GM18867 (cell line): ENCODE results near the gene DENND1B.
"Not testable (repeated sequence)": the region's sequence is repeated elsewhere in the genome, so short reads cannot be mapped to it uniquely, and the experiment has no call there.

Source experiments
- ATAC-seq: cut with Tn5 transposase; IDR thresholded peaks from one replicate; pipeline ENCODE4 v1.9.1; 2021; ENCODE audit warnings: mild to moderate bottlenecking, moderate library complexity; ENCODE audit not compliant: unreplicated experiment

Gene DENND1B

DNA sequence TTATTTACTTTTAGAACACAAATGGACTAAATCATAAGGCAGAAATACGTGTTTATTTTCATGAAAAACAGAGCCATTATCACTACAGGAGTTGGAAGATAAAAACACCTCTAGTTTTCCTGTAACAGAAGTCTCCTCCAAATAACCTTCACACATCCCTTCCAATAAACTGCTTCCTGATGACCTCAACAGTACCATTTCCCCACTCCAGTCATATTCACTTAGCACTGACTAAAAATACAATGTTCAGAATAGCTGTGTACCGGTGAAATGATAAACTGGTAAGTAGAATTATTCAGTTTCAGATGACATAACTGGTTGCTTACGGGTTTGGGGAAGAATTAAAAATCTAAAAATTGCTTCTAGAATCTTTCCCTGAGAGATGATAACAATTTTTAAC is 137.9 kb downstream of the DENND1B start:
- no peak for ATAC-seq

DNA sequence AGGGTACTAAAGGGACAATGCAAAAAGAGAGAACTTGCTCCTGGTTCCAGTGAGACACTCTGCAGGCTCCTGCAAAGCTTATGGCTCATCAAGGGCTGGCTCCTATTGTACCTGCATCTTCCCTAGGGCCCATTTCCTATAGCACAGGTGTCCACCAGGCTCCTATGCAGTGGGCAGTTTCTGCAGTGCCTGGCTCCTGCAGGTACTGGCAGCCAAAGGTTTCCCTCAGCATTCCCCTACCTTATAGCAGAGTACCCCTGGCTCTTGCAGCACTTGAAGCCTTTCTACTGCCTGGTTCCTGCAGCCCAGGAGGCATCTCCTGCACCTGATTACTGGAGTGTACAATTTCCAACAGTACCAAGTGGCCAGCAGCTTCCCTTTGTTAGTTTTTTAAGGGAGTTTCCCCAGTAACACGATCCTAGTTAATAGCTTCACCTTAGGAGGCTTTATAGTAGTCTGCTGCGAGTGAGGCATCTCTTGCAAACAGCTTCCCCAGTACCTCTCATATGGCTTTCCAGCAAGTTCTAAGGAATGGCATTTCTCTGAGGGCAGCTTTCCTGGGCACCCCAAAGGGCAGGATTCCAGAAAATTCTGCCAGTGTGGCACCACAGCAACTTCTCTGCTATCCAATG is 141.7 kb downstream of the DENND1B start:
- ATAC-seq: no peak

DNA sequence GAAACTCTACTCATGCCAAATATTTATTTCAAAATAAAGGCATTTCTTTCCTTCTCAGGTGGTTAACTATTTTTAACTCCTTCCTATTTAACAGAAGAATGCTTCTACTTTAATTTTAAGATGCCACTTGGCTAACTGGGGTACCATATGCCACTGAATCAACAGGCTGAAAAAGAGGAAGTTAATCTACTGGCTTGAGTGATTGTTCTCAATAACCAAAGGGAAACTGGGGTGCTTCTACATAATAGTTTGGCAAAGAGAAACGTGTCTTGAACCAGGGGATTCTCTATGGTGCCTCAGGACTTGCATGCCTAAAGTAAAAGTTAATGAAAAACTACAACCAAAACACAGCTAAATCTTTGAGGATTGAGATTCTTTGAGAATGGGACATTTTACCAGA is 142.6 kb downstream of the DENND1B start:
- ATAC-seq: peak; percentile 61

DNA sequence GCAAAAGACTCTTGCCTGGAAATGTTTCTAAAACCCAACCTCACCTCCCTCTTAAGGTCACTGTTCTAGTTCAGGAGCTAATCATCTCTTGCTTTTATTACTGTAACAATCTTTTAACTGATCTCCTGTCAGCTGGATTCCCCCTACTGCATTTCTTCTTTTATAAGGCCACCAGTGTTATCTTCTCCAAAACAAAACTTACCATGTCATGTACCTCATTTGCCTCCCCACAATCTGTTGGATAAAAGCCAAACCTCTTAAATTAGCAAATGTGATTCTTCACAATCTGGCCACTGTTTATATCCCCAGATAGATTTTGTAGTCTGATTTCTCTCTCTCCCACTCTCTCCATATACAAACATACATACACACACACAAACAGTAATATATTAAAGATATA is 143.3 kb downstream of the DENND1B start:
- no peak for ATAC-seq

DNA sequence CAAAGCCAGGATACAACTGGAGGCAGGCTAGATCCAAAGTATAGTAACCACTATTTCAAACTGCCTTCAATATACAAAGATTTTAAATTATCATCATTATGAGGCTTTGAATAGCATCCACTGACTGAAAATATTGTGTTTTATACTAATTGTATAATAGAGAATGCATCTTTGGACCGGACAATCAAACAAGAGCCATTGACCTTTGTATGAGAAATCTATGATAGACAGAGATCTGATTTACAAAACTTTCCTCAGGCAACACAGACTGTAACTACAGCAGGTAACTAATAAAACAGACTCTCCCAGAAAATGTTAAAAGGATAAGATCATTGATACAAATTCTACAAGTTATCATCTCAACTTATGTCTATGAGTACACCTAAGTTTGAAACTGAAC is 152.9 kb downstream of the DENND1B start:
- no peak for ATAC-seq

DNA sequence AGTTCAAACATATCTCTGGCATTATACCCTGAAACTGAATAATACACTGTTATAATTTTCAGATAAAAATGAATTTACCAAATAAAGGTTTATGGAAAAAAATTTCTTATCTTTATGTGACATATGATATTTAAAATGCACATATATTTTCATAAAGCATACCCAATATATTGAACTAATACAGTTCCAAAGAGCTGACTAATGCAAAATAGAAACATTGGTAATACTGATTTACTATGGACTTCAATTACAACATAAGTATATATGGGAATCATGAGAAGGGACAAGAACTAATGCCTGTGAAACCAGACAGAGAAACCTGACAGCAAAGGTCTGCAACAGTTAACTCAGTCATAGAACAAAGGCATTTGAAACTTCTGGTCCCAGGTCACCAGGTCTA is 153.5 kb downstream of the DENND1B start:
- ATAC-seq: no peak

DNA sequence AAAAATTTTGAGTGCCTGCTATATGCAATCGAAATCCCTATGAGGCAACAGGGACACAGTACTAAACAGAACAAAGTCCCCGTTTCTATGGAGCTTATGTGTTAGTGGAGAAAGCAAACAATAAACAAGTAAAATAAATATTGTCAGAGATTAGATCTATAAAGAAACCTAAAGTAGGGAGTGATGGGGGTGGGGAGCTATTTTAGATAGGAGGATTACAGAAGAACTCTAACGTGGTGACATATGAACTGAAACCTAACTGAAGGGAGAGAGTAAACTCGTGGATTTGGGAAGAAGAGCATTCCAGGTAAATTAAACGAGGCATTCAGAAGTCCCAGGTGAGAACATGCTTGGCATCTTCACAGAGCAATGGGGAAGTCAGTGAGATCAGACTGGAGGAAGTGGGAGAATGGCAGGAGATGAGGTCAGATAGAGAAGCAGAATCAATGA is 154.5 kb downstream of the DENND1B start:
- ATAC-seq: no peak

DNA sequence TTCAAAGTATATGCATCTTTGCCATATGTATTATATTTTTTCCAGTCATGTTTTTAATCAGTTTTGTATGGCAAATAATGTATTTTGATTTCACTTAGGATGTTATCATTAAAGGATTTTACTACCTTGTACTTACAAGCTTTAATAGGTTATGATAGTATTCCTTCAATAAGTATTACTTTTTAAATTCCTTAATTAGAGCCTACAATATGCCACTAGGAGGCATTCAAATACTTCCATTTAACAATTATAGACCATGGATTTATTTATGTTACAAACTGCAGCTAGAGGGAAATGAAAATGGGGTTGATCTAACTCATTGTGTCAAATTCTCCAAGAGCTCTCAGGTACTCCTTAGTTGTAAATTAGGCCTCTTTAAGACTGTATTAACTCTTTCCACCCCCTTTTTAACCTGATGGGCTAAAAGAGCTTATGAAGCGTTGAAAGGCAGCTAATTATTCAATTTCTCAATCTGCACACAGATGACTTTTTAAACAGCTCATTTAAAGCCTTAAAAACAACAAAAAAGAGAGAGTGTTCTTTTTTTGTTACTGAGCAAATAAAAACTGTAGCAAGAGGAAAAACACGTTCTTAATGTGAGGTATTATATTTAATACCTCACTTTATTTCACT is 156.2 kb downstream of the DENND1B start:
- no peak for ATAC-seq

DNA sequence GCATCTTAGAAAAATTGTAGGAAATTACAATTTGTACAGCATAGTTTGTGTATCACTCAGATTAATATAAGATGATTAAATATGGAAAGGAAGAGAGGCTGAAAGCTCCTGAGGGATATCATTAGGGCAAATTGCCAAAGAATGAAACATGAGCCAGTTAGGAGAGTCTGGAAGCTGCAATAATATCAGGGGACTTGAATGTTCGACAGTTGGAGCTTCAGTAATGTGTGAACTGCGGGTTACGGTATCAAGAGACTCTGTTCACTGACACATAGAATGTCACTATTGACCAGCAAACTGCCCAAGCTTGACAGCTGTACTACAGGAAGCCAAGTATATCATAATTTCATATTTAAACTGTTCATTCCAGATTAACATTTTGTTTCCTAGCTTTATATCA is 157.2 kb downstream of the DENND1B start:
- ATAC-seq: no peak

DNA sequence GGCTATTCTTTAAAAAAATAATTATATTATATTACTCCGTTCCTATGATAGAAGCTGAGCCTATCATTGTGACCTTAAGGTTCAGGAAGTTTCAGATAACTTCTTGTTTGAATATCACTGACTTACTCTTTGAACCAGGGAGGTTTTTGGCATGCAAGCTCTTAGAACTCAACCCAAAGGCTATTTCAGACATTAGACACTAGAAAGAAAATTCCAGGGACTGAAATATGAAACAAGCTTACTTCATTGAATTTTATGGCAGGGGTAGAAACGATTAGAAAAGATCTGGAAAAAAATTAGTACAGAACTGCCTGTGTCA is 159.6 kb downstream of the DENND1B start:
- no peak for ATAC-seq

DNA sequence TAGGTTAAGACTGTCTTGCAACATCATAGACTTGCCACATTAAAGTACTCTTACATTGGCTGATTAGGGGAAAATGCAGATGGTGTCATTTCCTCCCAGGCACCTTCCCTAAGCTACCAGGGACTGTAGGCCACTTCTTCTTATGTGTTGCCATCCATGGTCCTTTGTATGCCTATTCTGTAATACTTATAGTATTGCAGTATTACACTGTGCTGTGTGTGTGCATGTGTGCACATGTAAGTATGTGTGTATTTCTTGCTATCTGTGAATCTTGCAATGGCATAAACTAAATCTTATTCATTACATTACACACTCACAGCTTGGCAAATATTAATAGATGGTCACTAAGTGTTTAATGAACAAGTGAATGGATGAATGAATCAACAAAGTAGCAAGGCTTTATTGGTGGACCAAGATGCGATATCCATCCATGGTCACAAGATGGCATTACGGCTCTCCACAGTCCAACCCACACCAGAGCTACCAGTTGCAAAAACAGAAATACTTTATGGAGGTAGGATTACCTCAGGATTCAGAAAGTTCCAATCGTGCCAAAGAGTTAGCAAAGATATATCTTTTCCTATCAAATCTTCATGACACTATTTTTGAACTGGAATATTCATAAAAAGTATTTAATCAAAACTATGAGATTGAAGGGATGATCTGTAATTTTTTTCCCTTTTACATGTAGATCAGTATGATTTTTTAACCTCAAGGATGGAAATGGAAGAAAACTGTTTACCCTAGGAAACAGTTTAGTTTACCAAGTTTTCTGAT is 160.2 kb downstream of the DENND1B start:
- peak; percentile 85 for ATAC-seq

DNA sequence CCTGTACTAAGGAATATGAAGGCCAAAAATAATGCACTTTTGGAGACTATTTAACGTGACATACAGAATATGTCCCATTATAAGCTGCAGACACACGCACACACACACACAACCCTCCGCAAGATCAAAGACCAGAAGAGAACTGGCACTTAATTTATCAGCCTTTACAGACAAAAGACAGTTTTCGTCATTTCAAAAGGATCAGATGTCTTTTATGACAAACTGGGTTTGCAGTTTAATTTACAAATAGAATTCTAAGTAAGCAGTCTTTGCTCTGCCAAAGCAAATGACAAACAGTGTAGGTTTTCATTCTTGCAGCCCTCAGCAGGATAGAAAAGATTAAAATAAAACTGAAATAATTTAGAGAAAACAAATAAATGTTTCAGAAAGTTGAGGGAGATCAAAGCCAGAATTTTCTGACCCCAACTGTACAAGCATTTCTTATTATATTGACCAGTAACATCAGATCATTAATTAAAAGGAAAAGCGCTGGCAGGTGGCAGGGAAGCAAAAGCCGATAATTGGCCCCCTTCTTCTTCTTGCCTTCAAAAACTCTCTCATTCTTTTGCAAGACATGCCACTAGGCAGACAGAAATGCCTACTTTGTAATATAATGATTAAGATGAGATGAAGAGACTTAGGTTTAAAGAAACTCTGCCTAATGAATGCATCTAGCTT is 169.0 kb downstream of the DENND1B start:
- ATAC-seq: no peak

DNA sequence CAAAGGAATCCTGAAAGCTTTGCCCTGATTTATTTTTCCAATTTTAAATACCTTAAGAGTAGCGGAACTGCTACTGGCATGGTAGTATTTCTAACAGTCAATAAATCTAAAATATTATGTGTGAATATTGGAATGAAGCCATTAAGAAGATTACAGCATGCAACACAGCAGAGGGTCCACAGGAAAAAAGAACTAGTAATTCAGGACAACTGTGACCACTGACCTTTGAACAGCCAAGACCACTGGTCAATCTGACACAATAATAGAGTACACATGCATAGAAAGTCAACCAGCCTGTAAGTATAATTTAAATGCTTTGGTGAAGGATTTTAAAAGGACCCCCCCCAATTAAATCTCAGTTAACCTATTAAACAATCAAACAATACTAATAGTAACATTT is 171.0 kb downstream of the DENND1B start:
- no peak for ATAC-seq

DNA sequence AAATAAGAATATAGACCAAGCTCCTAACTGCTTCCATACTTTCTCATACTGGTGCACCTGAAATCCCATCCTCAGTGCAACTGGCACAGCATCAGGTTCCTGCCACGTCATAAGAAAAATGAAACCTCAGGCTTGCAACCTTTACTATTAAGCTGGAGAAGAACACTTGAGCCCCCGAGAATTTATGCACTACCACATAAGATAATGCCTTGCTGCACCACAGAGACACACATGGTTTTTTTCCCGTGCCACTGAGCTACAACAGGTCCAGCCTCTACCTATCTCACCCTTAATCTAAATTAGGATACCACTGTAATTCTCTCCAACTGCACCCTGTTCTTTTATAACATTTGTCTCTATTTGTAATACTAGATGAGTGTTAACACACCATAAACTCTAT is 174.5 kb downstream of the DENND1B start:
- ATAC-seq: no peak

DNA sequence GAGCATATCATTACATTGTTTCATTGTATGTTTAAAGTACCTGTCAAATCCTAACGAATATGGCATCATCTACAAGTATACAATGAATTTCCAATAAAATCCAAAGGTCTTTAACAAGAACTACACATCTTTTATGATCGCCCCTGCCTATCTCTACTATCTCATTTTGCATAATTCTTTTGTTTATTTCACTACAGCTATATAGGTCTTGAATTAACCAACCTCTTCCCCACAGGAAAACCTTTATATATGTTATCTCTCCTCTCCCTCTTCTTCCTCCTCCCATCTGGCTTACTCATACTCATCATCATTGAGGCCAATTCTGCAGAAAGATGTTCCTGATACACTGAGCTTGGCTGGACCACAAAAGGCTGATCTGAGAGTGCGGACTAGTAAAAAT is 175.5 kb downstream of the DENND1B start:
- no peak for ATAC-seq

DNA sequence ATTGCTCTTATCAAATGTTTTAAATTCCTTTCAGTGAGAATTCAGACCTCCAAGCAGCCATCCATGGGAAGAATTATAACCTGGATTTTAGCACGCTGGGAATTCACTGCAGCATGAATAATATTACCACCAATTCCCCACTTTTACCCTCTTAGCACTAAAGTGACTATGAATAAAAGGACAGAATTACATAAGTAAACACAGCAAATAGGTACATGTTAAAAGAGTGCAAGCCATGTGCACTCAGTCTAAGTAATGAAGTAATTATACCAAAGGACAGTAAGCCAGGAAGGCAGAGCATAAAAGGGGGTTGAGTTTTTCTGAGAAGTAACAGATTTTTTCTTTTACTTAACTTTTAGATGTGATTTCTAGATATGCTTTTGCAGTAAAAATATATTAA is 176.3 kb downstream of the DENND1B start:
- ATAC-seq: no peak

DNA sequence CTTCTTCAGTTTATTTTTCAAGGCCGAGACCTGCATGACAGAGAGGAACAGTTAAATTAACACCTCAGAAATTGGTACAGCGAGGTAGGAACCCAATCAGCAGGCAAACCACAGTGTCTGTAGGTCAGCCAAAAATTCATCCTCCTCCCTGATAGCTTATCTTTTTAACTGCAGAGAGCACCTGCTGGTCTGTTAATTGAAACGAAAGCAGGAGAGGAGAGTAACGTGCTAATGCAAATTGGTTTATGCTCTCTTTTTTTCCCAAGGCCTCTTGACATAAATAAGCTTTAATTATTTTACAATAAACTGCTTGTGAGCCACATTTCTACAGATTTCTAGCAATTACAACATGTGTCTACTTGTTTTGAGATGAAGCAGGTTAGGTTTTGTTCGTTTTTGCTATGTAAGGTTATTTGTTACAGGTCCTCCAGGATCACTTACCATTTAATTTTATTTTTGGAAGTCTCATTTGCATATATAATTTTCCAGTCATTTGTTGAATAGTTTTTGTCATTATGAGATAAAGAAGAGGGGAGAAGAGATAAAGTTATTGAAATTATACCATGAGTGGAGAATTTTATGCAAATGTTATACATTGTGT is 179.9 kb downstream of the DENND1B start:
- ATAC-seq: peak; percentile 52

DNA sequence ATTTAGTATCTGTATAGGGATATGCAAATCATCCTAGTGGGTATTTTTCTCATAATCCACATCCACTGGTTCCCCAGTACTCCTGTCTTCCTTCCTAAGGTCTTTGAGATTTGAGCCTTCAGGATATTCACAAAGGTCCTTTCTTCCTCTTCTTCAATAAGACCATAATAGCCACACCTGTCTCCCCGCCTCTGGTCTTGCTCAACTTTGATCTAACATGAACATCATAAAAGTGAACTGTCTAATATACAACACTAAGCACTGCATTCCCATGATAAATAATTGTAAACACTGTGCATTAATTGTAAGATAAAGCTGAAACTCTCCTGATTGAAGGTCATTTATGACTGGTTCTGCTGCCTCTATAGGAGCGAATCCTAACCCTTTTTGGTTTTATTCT is 184.6 kb downstream of the DENND1B start:
- ATAC-seq: no peak

DNA sequence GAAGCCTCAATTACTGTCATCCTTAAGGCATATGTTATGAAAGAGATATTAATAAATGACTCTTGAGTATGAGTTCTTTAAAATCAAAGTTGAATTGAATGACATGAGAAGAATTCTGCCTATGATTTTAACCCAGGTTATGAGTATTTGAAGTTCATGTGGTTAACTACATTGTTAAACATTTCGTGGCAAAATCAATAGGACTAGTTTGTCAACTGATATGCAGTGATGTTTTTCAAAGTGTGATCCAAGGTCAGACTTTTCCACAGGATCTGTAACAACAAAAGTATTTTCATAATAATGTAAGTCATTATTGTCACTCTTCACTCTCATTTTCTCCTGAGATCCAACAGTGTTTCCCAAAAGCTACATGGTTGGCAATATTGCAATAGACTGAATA is 189.5 kb downstream of the DENND1B start:
- no peak for ATAC-seq

DNA sequence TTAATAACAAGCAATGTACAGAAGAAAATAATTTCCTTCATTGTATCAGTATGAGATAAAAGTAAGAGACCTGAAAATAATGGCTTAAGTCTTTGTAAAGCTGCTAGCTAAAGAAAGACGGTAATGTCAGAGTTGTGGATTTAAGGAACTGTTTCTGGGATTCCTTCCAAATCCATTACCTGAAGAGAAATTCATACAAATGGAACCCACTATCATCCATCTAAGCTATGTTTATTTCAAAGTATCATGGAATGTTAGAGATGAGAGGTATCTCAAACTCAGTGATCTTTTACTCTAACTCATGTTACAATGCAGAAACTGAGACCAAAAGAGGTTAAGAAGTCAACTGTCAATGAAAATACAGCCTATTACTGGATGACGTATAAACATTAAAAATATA is 197.7 kb downstream of the DENND1B start:
- no peak for ATAC-seq

DNA sequence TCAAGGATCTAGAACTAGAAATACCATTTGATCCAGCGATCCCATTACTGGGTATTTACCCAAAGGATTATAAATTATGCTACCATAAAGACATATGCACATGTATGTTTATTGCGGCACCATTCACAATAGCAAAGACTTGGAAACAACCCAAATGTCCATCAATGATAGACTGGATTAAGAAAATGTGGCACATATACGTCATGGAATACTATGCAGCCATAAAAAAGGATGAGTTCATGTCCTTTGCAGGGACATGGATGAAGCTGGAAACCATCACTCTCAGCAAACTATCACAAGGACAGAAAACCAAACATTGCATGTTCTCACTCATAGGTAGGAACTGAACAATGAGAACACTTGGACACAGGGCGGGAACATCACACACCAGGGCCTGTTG is 199.7 kb downstream of the DENND1B start:
- ATAC-seq: not testable (repeated sequence)
